GM18858 (cell line): ENCODE measurements around the gene TTC21A.
"Not testable (repeated sequence)": the region's sequence is repeated elsewhere in the genome, so short reads cannot be mapped to it uniquely, and the experiment has no call there.

Experiments used
- ATAC-seq: cut with Tn5 transposase; IDR thresholded peaks from one replicate; pipeline ENCODE4 v1.9.1; 2021; ENCODE audit not compliant: unreplicated experiment

Gene TTC21A, protein sequence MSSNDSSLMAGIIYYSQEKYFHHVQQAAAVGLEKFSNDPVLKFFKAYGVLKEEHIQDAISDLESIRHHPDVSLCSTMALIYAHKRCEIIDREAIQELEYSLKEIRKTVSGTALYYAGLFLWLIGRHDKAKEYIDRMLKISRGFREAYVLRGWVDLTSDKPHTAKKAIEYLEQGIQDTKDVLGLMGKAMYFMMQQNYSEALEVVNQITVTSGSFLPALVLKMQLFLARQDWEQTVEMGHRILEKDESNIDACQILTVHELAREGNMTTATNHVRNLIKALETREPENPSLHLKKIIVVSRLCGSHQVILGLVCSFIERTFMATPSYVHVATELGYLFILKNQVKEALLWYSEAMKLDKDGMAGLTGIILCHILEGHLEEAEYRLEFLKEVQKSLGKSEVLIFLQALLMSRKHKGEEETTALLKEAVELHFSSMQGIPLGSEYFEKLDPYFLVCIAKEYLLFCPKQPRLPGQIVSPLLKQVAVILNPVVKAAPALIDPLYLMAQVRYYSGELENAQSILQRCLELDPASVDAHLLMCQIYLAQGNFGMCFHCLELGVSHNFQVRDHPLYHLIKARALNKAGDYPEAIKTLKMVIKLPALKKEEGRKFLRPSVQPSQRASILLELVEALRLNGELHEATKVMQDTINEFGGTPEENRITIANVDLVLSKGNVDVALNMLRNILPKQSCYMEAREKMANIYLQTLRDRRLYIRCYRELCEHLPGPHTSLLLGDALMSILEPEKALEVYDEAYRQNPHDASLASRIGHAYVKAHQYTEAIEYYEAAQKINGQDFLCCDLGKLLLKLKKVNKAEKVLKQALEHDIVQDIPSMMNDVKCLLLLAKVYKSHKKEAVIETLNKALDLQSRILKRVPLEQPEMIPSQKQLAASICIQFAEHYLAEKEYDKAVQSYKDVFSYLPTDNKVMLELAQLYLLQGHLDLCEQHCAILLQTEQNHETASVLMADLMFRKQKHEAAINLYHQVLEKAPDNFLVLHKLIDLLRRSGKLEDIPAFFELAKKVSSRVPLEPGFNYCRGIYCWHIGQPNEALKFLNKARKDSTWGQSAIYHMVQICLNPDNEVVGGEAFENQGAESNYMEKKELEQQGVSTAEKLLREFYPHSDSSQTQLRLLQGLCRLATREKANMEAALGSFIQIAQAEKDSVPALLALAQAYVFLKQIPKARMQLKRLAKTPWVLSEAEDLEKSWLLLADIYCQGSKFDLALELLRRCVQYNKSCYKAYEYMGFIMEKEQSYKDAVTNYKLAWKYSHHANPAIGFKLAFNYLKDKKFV (N-terminal part only)

DNA sequence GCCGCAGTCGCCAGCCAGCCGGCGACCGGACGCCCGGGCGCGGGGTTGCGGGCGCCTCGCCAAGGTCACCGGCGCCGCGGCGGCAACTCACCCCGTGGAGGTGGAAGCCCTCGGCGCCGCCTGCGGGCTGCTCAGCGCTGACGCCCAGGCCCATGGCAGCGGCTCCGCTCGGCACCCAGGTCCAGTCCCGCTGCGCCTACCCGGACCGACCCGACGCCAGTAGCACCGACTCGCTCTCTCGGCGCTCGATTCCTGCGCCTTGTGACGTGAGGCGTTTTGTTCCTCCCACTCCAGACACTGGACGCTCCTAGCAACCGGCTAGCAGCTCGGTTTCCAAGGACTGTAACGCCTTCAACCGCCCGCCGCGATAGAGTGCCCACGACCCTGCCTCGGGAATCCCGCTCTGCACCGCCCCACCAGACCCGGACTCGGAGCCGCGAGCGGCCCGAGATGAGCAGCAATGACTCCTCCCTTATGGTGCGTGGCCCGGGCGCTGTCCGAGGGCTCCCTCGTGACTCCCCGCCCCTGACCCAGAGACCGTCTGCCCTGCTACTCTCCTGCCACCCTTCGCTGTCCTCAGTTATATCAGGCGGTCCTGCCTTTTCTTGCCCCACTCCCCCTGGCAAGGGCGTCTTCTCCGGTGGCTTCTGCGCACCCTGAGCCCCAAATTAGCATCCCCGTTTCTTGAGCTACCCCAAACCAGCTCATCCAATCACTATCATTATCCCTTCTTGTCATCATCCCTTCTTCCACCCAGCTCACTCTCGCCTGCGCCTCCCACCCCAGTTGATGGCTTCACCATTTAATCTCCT lies at the start of gene TTC21A, which contains the start of gene GORASP1:
TSS of gene TTC21A (plus strand) at position 293 of the 812 bp plus-strand sequence. CDS start at position 451, 158 bp downstream.
TSS of gene GORASP1 (minus strand) at position 240 of the 812 bp plus-strand sequence. CDS start at position 154, 86 bp downstream.
- peak; percentile 34 for ATAC-seq

DNA sequence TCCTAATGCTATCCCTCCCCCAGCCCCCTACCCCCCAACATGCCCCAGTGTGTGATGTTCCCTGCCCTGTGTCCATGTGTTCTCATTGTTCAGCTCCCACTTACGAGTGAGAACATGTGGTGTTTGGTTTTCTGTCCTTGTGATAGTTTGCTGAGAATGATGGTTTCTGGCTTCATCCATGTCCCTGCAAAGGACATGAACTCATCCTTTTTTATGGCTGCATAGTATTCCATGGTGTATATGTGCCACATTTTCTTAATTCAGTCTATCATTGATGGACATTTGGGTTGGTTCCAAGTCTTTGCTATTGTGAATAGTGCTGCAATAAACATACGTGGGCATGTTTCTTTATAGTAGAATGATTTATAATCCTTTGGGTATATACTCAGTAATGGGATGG lies 46.3 kb upstream of the TTC21A start:
- ATAC-seq, result not testable (repeated sequence)

DNA sequence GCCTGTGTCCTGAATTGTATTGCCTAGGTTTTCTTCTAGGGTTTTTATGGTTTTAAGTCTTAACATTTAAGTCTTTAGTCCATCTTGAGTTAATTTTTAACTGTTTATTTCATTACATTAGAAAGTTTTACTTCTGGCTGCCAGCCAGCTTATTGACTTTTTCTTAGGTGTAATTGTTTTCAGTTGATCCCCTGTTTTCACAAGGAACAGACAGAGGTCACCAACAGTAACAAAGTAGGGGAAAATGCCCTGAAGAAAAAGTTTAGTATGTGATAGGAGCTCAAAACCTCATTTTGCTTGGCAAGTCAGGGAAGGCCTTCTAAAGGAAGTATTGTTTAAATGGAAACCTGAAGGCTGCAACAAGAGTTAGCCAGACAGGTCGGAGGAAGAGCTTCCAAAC lies 45.3 kb upstream of the TTC21A start:
- no peak for ATAC-seq

DNA sequence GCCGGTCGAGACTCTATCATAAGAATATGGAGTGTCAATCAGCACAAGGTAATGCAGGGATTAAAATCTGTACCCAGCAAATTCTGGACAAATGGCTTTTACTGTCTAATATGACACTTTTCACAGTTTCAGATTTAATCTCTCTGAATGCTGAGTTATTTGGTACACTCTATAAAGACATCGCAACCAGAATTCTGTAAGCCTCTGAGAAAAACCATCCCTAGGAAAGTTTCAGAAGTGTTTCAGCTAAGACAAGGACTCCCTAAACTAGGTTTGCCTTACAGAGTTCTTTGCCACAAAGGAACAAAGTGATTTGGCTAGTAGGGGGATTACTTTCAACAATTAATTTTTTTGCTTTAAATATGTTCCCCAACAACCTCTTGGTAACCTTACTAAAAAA lies 44.3 kb upstream of the TTC21A start:
- ATAC-seq, result no peak

DNA sequence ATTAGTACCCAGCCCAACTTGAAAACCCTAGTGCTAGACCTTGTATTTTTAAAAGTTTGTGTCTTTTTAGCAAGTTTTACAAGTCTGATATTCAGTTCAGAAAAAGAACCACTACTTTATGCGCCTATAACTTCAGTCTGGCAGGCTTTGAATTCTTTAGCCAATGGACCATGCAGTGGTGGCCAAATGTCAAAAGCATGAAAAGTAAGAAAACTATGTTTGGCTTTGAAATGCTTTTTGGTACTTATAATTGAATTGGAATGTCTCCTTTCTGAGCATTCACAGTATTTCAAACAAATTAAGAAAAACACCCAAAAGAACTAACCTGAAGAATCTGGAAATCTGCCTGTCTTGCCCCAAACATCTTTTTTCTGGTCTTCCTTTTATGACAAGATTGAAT lies 42.8 kb upstream of the TTC21A start:
- no peak for ATAC-seq

DNA sequence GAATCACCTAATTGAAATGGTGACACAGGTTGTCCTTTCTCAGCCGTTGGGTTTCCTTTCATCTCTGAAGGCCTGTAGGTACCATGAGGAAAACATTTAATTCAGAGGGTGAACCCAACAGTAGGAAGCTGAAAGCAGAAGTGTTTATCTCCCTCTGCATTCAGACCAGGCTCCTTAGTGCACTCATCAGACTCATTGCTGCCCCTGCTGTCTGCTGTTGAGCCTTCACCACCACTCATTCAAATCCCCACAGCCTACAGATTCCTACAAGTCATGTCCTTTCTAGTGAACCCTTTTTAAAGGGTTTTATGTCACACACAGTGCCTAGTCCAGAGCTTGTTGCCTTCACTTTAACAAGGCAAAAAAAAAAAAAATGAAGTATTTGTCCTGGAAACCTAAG lies 42.3 kb upstream of the TTC21A start:
- ATAC-seq, result peak; percentile 98

DNA sequence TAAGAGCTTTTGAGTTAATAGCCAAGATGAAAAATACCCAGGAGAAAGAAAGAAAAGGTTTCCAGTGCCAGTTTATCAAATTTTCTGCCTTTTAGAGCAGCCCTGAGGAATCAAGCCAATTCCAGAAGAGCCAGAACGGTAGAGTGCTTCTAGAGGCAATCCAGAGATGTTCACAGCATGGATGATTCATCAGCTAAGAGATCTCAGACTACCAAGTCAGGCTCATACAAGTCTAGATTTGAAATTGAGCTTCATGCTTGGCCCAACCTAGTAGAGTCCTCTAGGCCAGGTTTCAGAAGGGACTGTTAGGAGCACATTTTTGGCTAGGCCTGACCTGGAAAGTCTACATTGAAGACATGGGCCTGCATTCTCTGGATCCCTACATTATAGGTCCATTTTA lies 40.2 kb upstream of the TTC21A start:
- ATAC-seq, result no peak

DNA sequence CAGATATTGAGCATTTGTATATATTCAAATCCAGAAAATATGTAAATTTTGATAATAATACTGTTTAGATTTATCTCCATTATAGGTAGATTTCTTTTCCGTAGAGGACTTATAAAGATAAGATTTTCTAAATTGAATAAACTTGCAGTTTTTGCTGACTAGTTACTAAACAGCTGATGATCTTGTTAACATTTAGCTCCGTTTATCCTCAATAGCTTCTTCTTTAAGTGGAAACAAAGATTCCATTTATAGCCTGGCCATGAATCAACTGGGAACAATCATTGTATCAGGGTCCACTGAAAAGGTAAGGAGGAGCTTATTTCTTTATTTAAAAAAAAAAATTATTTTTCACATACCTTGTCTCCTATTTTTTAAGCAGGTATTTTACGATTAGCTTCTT lies 38.9 kb upstream of the TTC21A start:
- no peak for ATAC-seq

DNA sequence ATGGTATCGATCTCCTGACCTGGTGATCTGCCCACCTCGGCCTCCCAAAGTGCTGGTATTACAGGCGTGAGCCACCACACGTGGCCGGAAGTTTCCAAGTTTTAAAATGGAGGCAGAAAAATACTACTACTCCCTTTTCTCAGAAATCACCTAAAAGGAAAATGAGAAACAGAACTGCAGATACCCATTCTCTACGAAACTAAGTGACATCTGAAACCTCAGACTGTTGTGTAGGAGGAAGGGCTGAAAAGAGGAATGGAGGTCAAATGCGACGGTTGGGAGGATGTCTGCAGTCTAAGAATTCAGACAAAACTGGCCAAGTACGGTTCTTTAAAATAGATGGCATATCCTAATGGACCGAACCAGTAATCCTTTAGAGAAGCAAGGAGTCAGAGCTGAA lies 31.6 kb upstream of the TTC21A start:
- peak; percentile 40 for ATAC-seq

DNA sequence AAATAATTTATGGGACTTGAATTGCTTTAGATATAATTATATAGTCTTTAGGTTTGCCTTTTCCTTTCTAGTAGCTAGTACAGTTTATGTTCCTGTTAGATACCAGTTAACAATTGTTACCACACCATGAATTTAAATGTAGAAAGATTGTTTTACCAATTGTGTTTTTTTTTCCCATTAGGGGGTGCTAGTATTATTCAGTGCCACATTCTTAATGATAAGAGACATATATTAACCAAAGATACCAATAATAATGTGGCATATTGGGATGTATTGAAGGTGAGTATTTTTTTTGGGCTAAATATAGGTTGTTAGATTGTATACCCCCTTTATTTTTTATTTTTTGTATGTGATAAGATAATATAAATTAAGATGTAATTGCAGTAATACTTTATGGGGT lies 27.9 kb upstream of the TTC21A start:
- ATAC-seq, result no peak

DNA sequence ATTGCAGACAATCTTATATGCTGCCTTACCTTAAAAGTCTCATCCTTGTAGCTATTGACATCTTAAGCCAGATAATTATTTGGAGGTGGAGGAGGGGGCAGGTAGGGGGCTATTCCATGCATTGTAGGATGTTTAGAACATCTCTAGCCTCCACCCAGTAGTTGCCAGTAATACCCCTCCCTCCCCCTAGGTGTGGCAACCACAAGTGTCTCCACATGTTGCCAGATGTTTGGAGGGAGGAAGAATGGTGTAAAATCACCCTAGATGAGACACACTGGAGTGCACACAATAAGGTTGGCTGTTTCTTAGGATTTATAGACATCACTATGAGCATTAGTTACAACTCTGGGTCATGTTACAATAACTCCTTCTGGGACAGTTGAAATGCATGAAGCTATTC lies 27.5 kb upstream of the TTC21A start:
- no peak for ATAC-seq

DNA sequence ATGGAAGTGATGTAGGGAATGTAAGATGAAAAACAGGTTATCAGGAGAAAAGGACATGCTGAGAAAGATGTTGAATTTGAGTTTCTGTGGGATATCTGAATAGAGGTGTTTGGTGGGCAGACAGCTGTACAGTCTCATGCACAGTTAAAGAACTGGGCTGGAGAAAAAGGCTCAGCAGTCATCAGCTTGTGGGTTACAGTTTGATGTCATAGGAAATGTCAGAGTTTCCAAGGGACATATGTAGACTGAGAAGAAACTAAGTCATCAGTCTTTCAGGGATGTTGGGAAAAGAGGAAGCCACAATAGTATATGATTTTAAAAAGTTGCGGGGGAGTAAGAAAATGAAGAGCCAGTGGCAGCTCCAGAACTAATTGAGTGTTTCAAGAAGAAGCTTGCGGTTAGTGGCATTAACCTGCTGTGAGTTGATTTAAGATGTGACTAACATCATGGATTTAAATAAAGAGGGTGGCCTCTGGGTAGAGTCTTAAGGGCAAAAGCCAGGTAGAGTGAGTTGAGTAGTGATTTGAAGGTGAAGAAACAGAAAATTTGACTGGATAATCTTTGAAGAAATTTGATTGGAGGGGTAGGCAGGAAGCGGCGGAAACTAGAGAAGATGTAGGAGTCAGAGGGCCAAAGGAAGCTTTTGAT lies 24.7 kb upstream of the TTC21A start:
- no peak for ATAC-seq

DNA sequence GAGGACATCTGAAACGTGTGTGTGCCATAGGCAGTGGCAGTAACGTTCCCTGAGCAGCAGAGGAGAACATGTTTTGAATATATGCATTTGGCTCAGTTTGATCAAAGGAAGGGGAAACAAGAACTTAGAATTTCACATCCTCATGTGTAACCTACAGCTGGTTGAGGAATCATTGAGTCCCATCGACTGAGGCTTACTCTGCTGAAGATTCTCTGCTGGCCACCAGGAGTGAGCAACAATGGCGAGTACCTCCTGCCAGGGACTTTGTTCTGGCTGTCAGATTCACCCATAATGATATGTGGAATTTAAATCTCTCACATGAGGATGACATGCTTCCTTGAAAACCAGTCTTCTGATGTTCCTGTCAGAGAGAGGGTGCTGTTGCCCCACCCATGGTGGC lies 21.3 kb upstream of the TTC21A start:
- ATAC-seq, result peak; percentile 58

DNA sequence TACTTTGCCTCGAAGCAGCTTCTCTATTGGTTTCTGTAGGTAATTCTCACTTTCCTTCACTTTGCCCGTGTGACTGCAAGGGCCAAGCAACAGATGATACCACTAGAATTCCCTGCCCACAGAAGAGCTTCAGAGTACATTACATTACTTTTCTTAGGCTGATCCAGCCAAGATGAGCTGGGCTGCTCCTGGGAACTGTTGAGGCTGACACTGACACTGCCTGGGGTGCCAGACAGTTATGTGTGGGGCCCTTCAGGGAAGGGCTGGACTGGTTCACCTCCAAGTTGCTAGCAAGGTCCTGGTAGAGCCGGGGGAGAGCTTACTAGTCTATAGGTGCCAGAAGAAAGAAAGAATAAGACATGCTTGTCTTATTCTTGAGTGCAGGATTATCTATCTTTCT lies 19.0 kb upstream of the TTC21A start:
- no peak for ATAC-seq

DNA sequence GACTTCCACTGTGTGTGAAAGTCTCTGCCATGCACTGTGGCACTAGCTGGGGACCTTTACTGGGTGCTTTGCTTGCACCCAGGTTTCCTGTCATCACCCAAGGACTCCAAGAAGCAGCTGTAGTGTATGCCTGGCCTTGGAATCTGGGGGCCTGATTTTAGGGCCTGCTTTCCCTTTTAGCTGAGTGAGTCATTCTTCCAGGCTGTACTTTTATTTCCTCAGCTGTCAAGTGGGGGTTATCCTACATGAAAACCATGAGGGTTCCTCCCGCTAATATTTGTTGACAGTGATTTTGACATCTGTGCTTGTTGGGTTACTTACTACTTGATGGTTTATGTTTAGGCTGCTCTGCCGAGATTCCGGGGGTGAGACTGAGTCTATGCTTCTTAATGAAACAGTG lies 18.6 kb upstream of the TTC21A start:
- ATAC-seq, result no peak

DNA sequence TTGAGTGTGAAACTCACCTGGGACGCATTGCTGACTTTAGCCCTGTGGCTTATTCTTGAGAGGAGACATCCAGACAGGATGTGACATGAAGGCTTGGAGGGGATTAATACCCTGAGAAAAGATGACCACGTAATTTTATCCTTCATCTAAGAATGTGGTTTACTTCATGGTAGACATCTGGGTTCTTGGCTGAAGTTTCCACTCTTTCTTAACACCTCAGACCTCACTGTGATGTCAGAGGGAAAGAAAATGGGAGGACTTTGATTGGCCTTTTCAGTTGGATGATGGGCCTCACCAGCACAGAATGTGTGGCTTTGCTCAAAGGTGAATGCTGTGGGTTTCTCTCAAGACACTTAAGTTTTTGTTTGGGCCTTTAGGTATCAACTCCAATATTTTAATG lies 16.6 kb upstream of the TTC21A start:
- ATAC-seq, result no peak

DNA sequence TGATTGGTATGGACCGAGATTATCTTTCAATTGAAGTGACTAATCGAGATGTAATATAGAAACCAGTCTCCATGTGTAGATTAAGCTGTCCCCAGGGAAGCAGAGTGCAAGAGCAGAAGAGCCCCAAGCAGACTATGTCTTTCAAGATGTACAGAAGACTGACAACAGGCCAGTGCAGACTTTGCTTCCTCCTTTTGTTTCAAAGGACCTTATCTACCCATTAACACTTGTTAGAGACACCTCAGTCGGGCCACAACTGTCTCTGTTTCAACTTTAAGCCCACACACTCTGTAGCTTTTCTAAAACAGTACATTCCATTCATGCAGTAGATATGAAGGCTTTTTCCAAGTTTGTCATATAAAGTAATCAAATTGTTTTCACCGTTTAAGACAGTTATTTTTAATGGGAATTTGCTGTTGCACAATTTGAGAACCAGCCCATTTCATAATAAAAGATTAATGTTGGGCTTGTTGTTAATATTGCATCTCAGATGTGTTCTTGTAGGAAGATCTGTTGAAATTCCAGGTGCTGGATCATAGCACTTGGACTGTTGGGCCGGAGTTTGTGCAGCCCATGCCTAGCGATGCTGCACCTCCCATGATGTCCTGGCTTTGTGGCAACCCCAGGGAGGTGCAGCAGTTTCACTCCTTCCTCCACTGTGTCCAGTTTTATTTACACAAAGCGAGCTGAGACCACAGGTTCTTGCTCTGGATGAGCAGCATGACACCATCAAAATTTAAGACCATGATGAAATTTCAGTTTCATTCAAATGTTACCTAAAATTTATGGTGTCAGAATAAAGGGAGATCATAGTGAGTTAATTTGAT lies 12.4 kb upstream of the TTC21A start:
- no peak for ATAC-seq

DNA sequence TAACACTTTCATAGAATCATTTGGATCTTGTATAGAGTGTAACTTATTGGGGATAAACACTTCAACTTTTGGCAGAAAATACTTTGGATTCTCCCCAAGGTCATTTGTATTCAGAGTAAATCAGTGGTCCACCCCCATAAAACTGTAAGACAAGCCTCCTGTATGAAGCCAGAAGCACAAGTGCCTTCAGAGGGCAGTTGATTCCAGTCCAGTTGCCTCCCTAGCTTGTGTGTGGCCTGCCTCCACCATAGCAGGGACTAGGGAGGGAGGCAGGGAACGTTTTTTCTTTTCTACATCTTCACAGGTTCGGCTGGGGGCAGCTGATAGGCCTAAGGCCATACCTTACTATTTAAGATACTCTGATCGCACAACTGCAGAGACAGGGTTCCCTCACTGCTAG lies 11.7 kb upstream of the TTC21A start:
- no peak for ATAC-seq

DNA sequence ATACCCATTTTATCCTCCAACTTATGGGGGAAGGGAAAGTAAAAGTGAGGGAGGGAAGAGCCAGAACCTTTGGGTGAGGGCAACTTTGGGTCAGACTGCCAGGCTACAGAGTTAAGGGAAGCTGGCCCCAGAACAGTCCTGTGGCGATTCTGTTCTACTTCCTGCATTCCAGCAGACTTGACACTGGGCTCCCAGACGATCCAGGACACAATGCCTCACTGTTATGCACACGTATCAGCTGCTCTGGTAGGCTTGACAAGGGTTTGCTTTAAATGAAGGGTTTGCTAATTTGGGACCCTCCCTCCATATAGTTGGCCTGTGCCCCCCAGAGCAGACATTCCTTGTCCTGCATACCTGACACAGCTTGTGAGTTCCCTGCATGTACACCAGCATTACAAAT lies 10.7 kb upstream of the TTC21A start:
- no peak for ATAC-seq
